Measurements from ENCODE around the gene C14orf93.
"Not testable (repeated sequence)": the region's sequence is repeated elsewhere in the genome, so short reads cannot be mapped to it uniquely, and the experiment has no call there.

The C14orf93 gene

DNA sequence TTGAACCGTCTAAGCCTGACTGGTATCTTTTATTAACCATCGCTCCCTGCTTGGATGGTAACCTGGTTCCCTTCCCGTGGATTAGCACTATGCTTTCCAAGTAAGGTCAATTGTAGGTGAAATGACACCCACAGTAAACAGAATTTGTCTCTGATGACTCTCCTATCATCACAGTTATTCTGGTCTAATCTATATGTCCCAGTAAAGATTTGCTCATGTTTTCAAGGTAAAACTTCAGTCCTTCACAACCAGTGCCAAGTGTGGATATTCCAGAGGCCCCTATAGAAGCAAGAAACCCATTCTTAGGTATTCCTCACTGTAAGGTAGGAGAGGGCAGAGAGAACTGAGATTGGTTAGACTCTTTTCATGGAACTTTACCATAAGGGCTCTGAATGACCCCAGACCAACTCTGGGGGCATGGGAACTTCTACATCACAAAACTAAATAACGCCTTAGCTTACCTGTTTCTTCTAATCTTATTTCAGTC is 43.1 kb downstream of the C14orf93 start:
- no peak for DNase-seq

GRCh38 chr14:22965916-22966782 is 43.8 kb downstream of the C14orf93 start:
- DNase-seq: not testable (repeated sequence)

DNA sequence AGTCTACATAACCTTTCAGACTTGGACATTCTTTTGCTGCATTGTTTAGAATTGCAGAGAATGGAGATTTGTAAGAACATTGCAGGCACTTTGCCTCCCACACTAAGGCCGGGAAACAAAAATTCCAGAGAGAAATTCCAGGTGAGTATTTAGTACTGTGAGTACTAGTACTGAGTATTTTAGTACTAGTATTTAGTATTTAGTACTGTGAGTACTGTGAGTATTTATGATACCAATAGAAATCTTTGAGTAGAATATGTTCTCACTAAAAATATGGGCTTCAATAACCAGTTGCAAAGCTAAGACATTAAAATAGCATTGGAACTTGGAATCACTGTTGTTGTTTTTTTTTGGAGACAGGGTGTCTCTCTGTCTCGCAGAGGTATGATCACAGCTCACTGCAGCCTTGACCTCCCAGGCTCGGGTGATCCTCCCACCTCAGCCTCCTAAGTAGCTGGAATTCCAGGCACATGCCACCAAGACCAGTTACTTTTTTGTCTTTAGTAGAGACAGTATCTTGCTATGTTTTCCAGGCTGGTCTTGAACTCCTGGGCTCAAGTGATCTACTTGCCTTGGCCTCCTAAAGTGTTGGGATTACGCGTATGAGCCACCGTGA is 47.8 kb downstream of the C14orf93 start:
- DNase-seq: no peak

DNA sequence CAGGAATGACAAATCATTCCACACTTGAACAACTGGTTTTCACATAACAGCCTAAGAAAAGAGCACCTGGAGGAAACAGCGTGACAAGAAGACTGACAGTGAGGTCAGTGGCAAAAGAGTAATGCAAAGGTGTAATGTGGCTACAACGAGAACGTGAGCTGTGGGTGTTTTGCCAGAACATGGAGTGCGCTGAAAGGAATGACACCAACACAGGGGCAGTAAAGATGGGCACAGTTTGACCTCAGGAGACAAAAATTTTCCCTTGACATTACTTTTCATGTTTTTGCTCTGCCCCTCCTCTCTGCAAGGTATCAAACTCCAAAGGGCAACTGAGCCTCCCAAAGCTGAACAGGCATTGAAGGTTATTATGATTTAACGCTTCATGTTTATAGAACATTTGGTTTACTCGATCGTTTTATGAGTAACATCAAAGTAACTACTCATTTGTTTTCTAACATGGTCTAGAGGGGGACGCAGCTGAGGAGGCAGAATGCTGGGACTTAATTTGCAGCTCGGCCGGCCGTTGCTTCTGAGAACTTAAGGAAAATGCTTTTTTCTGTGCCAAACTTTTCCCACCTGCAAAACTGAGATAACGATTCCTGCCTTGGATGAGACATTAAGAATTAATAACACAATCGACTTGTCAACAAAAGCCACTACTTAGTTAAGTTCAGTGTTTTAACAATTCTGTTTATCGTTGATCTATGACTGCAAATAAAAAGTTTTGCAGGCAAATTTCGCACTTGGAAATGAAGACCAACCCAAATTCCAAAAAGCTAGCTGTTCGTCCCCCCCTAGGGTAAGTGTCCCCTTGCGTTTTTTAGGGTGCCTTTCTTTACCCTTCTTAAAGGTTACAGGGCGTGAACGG is 54.0 kb downstream of the C14orf93 start:
- DNase-seq: peak; percentile 26

GRCh38 chr14:22952418-22952817 is 57.5 kb downstream of the C14orf93 start:
- DNase-seq: no peak

DNA sequence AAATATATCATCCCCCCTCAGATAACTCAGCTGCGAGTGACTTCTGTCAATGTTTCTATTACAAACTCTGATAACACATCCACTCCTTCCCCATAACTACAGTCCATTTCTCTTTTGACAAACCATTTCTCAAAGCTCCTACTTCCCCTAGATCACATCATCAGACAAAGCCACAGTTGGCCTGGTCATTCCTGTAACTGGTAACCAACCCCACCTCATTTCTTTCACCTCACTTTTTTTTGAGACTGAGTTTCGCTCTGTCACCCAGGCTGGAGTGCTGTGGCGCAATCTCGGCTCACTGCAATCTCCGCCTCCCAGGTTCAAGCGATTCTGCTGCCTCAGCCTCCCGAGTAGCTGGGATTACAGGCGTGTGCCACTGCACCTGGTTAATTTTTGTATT is 58.1 kb downstream of the C14orf93 start:
- DNase-seq: not testable (repeated sequence)

DNA sequence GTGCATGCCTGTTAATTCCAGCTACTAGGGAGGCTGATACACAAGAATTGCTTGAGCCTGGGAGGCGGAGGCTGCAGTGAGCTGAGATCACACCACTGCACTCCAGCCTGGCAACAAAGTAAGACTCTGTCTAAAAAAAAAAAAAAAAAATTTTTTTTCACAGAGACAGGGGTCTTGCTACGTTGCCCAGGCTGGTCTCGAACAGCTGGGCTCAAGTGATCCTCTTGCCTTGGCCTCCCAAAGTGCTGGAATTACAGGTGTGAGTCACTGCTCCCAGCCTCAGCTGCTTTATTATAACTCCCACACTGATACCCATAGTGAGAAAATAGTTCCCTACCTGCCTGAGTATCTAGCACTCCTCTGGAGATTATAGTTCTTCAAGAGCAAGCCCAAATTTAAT is 64.3 kb downstream of the C14orf93 start:
- DNase-seq: no peak

DNA sequence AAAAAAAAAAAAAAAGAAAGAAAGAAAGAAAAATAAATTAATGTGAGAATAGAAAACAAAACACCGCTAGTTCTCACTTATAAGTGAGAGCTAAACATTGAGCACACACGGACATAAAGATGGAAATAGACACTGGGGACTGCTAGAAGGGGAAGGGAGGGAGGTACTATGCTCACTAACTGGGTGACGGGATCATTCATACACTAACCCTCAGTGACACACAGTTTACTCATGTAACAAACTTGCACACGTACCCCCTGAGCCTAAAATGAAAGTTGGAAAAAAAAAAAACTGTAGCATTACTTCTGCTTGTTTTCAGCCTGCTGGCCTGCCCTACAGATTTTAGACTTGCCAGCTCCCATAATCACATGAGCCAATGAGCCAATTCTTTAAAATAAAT is 70.3 kb downstream of the C14orf93 start:
- DNase-seq: no peak

All from midbrain (tissue), 1 donor.